Colonic mucosa (tissue), 4 donors: ENCODE data around the gene TULP4. TPM values are rescaled to one million over a fixed set of nuclear protein-coding genes. Genes with fewer than 3 reads are reported as not detected.

Experiments
- DNase-seq: peaks from one replicate; pipeline ENCODE4 v3.0.0-alpha.2; 2020
- H3K27ac ChIP-seq: fragments of 200-600 bp; one replicate; pipeline ENCODE4 v1.8.0; 2021
- H3K27me3 ChIP-seq: fragments of 200-600 bp; one replicate; pipeline ENCODE4 v1.8.0; 2021
- H3K36me3 ChIP-seq: fragments of 200-600 bp; one replicate; pipeline ENCODE4 v1.8.0; 2021
- H3K4me1 ChIP-seq: fragments of 200-600 bp; one replicate; pipeline ENCODE4 v1.8.0; 2021; ENCODE audit warnings: mild to moderate bottlenecking
- H3K4me3 ChIP-seq: fragments of 200-600 bp; one replicate; pipeline ENCODE4 v1.8.0; 2021
- H3K9ac ChIP-seq, 2 donors: one replicate each; pipeline ENCODE4 v1.7.0; 2013; ENCODE audit warnings: control low read depth in 2 of 2, low read depth in 2 of 2, low read length in 2 of 2
- H3K9me3 ChIP-seq: fragments of 200-600 bp; one replicate; pipeline ENCODE4 v1.8.0; 2021
- CTCF ChIP-seq: fragments of 200-600 bp; IDR thresholded peaks from one replicate; pipeline ENCODE4 v1.8.0; 2022; ENCODE audit warnings: antibody characterized with exemption, mild to moderate bottlenecking
- intact Hi-C: fragments of 100-400 bp; cut with DNase I; formaldehyde crosslinking; loops from one replicate; pipeline ENCODE4 v1.14.1; 2022
- total RNA-seq, 2 donors: library from RNA; stranded (reverse); fragmentation: NEBNext Ultra II Directional in 1 of 2; extraction: Animal tissue kit (Norgen Biotek cat#: 25700) in 1 of 2; gene quantifications; one replicate each; pipeline ENCODE4 v1.2.1, GENCODE V29; 2021
- donor health status: healthy.
- donor health status: DM: no; HTN: no; CAD: no.
- donor health status: DM: no; HTN: no; CAD: no.

TULP4 gene
- total RNA-seq, 2 donors from 2014 or later = 63.1 to 68.0 TPM

DNA sequence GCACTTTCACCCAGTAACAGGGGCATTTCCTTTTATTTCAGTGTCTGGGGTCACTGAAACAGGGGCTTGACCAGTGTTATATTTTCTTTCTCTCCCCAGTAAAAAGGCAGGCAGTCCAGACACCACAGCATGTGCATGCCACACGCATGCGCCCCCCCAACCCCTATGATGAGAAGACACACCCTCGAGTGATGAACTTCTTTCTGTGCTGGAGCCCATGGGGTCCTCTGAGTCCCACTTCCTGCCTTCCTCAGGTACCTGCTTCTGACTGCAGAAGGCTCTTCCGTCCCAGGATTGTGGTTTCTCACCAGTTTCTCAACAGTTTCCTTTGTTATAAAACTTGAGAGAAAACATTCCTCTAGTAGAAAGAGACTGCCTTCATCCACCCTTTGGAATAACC lies 201.9 kb downstream of the TULP4 start:
- peaks cover 8% of the 10 kb centered on the region for H3K4me1 ChIP-seq
- no peak for DNase-seq
- intact Hi-C loops = loop anchor here (10.0 kb wide), 1 partner anchor 289 kb away; no protein-coding TSS in a partner anchor
- H3K9me3 ChIP-seq = no peaks in the 10 kb centered on the region
- no peak overlapping the region for H3K9ac ChIP-seq
- no peak overlapping the region for H3K27ac ChIP-seq
- peaks cover 3% of the 10 kb centered on the region for H3K27me3 ChIP-seq
- no peak for TF ChIP-seq CTCF
- no peaks in the 10 kb centered on the region for H3K36me3 ChIP-seq
- no peak overlapping the region for H3K4me3 ChIP-seq

GRCh38 chr6:158514991-158515390 lies 202.7 kb downstream of the TULP4 start:
- H3K27me3 ChIP-seq = peaks cover 3% of the 10 kb centered on the region
- no peak overlapping the region for H3K9ac ChIP-seq
- no peak overlapping the region for H3K4me3 ChIP-seq
- H3K36me3 ChIP-seq = no peaks in the 10 kb centered on the region
- TF ChIP-seq CTCF = no peak
- no peak overlapping the region for H3K27ac ChIP-seq
- no peak for DNase-seq
- H3K4me1 ChIP-seq = peaks cover 8% of the 10 kb centered on the region
- no peaks in the 10 kb centered on the region for H3K9me3 ChIP-seq
- intact Hi-C loops = loop anchor here (10.0 kb wide), 1 partner anchor 290 kb away; no protein-coding TSS in a partner anchor

GRCh38 chr6:158516098-158516497 lies 203.8 kb downstream of the TULP4 start:
- Histone ChIP-seq H3K27ac (no peak overlapping the region), H3K9ac (no peak overlapping the region), H3K4me1 (peaks cover 8% of the 10 kb centered on the region), H3K4me3 (no peak overlapping the region), H3K36me3 (no peaks in the 10 kb centered on the region), H3K9me3 (no peaks in the 10 kb centered on the region), H3K27me3 (peaks cover 3% of the 10 kb centered on the region)
- intact Hi-C loops = loop anchor here (10.0 kb wide), 1 partner anchor 291 kb away; no protein-coding TSS in a partner anchor
- TF ChIP-seq CTCF = no peak
- no peak for DNase-seq

- Histone ChIP-seq H3K9ac (no peak overlapping the region), H3K4me1 (peaks cover 8% of the 10 kb centered on the region), H3K27me3 (peaks cover 3% of the 10 kb centered on the region), H3K36me3 (no peaks in the 10 kb centered on the region), H3K9me3 (no peaks in the 10 kb centered on the region), H3K4me3 (no peak overlapping the region), H3K27ac (no peak overlapping the region)
- intact Hi-C loops = loop anchor here (10.0 kb wide), 1 partner anchor 292 kb away; no protein-coding TSS in a partner anchor
- DNase-seq = no peak
- TF ChIP-seq CTCF = no peak
Observed at GRCh38 chr6:158517038-158517437, 204.8 kb downstream of the TULP4 start.

DNA sequence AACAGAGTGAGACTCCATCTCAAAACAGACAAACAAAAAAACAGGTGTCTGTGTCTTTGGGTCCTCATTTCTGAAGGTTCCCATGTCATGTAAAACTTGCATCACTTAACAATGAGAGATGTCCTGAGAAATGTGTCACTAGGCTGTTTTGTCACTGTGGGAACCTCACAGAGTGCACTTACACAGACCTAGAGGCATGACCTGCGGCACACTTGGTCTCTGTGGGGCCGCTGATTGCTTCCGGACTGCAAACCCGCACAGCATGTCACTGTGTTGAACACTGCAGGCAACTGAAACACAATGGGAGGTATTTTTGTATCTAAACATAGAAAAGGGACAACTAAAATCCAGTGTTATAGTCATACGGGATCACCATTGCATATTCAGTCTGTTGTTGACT lies 205.3 kb downstream of the TULP4 start:
- H3K36me3 ChIP-seq = no peaks in the 10 kb centered on the region
- no peak overlapping the region for H3K27ac ChIP-seq
- H3K27me3 ChIP-seq = peaks cover 3% of the 10 kb centered on the region
- no peak overlapping the region for H3K9ac ChIP-seq
- H3K4me1 ChIP-seq = peaks cover 8% of the 10 kb centered on the region
- TF ChIP-seq CTCF = no peak
- DNase-seq = no peak
- intact Hi-C loops = loop anchor here (10.0 kb wide), 1 partner anchor 293 kb away; no protein-coding TSS in a partner anchor
- H3K9me3 ChIP-seq = no peaks in the 10 kb centered on the region
- H3K4me3 ChIP-seq = no peak overlapping the region
